Measurements from ENCODE around the gene DCTN2. TPM values are rescaled to one million over a fixed set of nuclear protein-coding genes. Genes with fewer than 3 reads are reported as not detected.

The DCTN2 gene
- total and polyA plus RNA-seq, 2 experiments from 2014 or later, result 156 to 230 TPM

DNA sequence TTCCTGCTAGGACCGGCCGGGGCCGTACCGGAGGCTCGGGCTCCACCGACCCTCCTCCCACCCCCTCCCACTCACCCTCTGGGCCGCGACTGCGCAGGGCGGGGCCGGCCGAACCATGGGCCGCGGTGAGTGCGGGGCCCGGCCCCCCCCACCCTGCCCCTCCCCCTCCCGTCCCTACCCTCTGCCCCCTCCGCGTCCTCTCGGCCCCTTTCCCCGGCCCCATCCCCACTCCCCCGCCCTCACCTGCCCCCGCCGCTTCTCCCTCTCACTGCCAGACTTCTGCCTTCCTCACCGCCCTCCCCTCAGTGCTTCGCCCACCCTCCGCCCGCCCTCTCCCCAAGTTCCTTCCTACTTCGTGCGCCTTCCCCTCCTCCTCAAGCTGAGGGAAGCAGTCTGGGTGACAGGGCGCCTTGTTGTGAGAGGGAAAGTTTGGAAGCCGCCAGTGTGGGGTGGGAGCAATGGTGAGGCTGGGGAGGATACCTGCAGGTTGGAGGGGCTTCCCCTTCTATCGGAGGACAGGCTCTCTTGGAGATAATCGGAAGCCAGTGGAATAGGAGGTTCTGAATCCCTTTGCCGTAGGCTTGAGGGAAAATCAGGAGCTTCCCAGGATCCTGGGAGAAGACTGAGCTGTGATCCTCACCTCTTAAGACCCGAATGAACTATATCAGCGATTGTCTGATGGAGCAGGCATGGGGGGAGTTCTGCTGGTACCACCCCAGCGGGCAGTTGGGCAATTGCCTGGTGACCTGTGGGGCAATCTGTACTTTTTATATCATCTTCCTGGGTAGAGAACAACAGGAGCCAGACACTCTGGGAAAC lies 23.9 kb downstream of the DCTN2 start:
- TF ChIP-seq, protein P1, sequence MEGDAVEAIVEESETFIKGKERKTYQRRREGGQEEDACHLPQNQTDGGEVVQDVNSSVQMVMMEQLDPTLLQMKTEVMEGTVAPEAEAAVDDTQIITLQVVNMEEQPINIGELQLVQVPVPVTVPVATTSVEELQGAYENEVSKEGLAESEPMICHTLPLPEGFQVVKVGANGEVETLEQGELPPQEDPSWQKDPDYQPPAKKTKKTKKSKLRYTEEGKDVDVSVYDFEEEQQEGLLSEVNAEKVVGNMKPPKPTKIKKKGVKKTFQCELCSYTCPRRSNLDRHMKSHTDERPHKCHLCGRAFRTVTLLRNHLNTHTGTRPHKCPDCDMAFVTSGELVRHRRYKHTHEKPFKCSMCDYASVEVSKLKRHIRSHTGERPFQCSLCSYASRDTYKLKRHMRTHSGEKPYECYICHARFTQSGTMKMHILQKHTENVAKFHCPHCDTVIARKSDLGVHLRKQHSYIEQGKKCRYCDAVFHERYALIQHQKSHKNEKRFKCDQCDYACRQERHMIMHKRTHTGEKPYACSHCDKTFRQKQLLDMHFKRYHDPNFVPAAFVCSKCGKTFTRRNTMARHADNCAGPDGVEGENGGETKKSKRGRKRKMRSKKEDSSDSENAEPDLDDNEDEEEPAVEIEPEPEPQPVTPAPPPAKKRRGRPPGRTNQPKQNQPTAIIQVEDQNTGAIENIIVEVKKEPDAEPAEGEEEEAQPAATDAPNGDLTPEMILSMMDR (IDR thresholded peaks at IDR 0.05; ENCODE audit: low read depth, low read length), result no peak
- Histone ChIP-seq H3K36me3 (peaks cover 7% of the 10 kb centered on the region), H3K27ac (peak overlapping the region; percentile 98), H3K9me3 (ENCODE audit: low read depth) (no peaks in the 10 kb centered on the region), H3K27me3 (no peaks in the 10 kb centered on the region), H3K4me1 (ENCODE audit: low read depth) (peaks cover 36% of the 10 kb centered on the region), H3K4me3 (peak overlapping the region; percentile 45)
- DNase-seq (ENCODE audit: low read depth in 1 of 2, low spot score in 1 of 2), result peak; percentile 72 to 73

DNA sequence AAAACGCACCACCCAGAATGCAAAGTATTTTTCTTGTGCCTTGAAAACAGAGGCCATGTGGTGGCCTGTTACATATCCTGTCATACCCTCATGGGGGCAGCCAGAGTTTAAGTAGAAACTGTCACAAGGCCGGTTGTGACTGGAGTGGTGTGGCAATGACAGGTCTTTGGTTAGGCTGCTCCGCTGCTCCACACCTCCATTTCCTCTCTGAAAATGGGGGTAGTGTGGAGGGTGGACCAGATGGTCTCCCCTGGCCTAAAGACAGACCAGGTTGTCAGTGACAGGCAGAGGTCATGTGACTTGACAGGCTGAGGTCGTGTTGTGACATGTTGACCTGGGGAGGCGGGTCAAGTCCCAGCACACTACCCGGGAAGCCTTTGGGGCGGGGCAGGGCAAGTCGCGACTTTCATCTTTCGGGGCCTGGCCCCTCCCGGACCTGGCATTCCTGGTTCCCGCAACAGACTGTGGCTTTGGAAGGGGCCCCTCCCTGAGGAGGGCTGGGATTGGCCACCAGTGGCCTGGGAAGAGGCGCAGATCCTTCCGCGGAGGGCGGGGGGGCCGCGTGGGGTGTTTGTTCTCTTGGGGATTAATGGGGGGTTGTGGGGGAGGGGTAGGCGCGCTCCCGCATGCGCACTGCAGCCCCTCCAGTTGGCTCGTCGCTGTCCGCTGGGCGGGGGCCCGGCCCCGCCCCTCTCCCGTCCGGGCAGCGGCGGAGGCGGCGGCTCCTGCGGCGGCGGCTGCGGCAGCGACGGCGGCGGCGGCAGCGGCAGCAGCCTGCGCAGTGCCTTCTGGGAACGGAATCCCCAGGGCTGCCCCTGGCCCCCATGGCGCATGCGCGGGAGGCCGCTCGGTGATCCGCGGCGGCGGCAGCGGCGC lies 24.7 kb downstream of the DCTN2 start, which contains the start of gene MBD6:
TSS of gene MBD6 (plus strand) at position 814 of the 876 bp plus-strand sequence. CDS start 1,480 bp downstream, outside the sequence.
- Histone ChIP-seq H3K4me3 (peak within 1 kb of the TSS; percentile 45), H3K4me1 (ENCODE audit: low read depth) (peaks cover 37% of the 10 kb centered on the region), H3K36me3 (peaks cover 3% of the 10 kb centered on the region), H3K9me3 (ENCODE audit: low read depth) (no peaks in the 10 kb centered on the region), H3K27me3 (no peaks in the 10 kb centered on the region), H3K27ac (peak within 1 kb of the TSS; percentile 98)
- DNase-seq (ENCODE audit: low read depth in 1 of 2, low spot score in 1 of 2), result peak; percentile 95 to 96
- TF ChIP-seq, protein P1 (IDR thresholded peaks at IDR 0.05; ENCODE audit: low read depth, low read length), result no peak

DNA sequence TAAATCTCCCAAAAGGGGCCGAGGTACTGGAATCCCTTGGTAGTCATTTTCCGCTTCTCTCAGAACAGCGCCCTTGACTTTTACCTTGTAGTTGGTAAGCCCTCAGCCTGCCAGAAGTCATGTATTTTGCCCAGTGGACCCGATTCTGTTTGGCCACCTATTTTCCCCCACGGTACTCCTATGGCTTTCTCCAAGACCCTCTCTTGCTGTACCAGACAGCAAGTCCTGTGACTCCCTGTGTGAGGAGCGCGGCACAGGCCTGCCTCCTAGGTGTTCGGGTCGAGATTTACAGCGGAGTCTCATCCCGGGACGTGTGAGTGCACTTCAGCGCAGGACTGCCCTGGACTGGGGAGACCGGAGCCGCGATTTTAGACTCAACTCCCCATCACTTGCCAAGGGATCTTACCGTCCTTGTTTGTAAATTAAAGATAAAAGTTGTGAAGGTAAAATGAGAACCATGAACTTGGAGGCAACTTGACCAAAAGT lies 25.4 kb downstream of the DCTN2 start:
- TF ChIP-seq, protein P1 (IDR thresholded peaks at IDR 0.05; ENCODE audit: low read depth, low read length), result peak; percentile 16
- Histone ChIP-seq H3K36me3 (peaks cover 10% of the 10 kb centered on the region), H3K4me3 (peak overlapping the region; percentile 45), H3K27me3 (no peaks in the 10 kb centered on the region), H3K9me3 (ENCODE audit: low read depth) (no peaks in the 10 kb centered on the region), H3K4me1 (ENCODE audit: low read depth) (peaks cover 37% of the 10 kb centered on the region), H3K27ac (peak overlapping the region; percentile 98)
- DNase-seq (ENCODE audit: low read depth in 1 of 2, low spot score in 1 of 2), result peak; percentile 58 to 69

DNA sequence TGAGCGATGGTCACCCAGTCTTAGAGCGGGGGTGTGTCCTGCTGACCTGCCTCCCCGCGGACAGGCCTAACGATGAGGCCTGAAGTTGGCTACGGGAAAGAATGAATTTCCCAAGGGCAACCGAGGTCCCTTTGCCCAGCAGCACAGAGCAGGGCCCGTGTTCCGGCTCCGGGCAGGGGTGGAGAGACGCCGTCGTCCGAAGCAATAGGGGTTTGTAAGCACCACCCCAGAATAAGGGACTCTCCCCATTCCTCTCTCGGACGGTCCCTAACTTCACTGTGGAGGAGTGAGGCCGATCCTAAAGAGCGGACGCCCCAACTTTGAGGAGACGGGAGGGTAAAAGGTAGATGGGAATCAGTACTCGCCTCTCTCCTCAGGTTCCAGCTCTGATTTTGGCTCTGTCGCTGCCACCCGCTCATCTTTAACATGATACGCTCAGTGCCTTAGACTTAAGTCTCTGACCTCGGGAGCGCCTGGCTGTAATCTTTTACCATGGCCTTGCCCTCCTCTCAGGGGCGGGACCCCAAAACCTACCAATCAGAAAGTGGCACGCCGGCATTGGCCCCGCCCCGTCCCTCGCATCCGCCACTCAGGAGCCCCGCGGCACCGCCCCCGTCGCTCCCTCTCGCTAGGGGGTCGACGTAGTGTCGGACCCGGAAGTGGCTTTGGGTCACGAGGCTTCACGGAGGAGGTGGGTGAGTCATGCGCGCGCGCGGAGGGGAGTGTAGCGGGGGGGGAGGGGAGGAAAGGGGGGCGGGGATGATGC lies 26.8 kb downstream of the DCTN2 start, which contains the start of gene DDIT3:
TSS of gene DDIT3 (minus strand) at position 462 of the 766 bp plus-strand sequence. CDS start 3,108 bp downstream, outside the sequence.
- Histone ChIP-seq H3K9me3 (ENCODE audit: low read depth) (no peaks in the 10 kb centered on the region), H3K36me3 (peaks cover 23% of the 10 kb centered on the region), H3K27ac (peak within 1 kb of the TSS; percentile 99), H3K27me3 (no peaks in the 10 kb centered on the region), H3K4me1 (ENCODE audit: low read depth) (peaks cover 37% of the 10 kb centered on the region), H3K4me3 (peak within 1 kb of the TSS; percentile 80)
- TF ChIP-seq, protein P1 (IDR thresholded peaks at IDR 0.05; ENCODE audit: low read depth, low read length), result no peak
- peak; percentile 100 for DNase-seq (ENCODE audit: low read depth in 1 of 2, low spot score in 1 of 2)

DNA sequence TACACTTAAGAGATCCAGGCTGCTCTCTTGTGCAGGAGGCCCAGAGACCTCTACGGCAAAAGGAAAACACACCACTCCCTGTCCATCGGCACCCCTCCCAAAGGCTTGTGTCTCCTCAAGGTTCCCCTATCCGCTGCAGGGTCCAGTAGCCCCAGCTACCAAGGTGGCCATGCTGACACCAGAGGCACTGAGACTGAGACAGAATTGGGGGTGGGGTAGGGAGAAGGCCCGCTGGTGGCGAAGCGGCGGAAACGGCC lies 27.3 kb downstream of the DCTN2 start:
- Histone ChIP-seq H3K9me3 (ENCODE audit: low read depth) (no peaks in the 10 kb centered on the region), H3K4me3 (peak overlapping the region; percentile 80), H3K36me3 (peaks cover 28% of the 10 kb centered on the region), H3K27me3 (no peaks in the 10 kb centered on the region), H3K27ac (peak overlapping the region; percentile 99), H3K4me1 (ENCODE audit: low read depth) (peaks cover 35% of the 10 kb centered on the region)
- DNase-seq (ENCODE audit: low read depth in 1 of 2, low spot score in 1 of 2), result no peak
- TF ChIP-seq, protein P1 (IDR thresholded peaks at IDR 0.05; ENCODE audit: low read depth, low read length), result no peak

Measured in cardiac muscle cell (in vitro differentiated cells and primary cell).